Ishikawa (cell line): ENCODE data around the gene TST.

Experiments
- RAD21 ChIP-seq: IDR thresholded peaks from 2 replicates; pipeline ENCODE4 v1.6.1; 2012; ENCODE audit warnings: low read depth
- TAF1 ChIP-seq: IDR thresholded peaks from 2 replicates; pipeline ENCODE4 v1.6.1; 2012; ENCODE audit warnings: low read depth, mild to moderate bottlenecking
- TF ChIP-seq, protein P1 (sequence below): IDR thresholded peaks from 2 replicates; pipeline ENCODE4 v1.6.1; 2012; ENCODE audit warnings: low read depth, mild to moderate bottlenecking
- TF ChIP-seq, protein P2 (sequence below): IDR thresholded peaks from 2 replicates; pipeline ENCODE4 v1.6.1; 2012

DNA sequence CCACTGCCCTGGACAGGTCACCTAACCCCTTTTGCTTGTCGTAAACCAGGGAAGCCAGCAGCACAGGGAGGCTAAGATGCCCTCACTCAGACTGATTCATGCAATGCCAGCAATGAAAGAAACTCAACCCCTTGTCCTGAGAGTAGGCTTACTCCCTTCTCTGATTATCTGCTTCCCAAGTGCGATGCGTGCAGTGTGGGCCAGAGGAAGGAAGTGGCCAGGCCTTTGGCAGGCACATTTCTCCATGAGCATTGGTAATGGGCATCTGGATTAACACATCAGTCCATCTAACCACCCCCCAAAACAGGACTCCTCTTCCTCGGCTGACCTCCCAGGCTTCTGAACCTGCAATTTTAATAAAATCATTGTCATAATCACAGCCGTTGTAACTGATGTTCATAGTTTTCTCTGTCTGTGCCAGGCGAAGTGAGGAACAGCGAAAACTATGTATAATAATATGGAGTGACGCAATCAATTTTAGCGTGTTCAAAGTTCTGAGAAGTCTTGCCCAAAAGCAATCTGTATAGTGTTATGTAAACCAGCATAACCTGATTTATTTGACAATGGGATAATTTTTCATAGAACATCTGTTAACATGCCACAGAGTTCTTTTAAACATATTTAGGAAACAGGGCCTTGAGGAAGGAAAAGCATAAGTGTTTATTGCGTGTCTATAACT is 33.9 kb downstream of the TST start:
- TF ChIP-seq RAD21: no peak
- TF ChIP-seq, protein P1, sequence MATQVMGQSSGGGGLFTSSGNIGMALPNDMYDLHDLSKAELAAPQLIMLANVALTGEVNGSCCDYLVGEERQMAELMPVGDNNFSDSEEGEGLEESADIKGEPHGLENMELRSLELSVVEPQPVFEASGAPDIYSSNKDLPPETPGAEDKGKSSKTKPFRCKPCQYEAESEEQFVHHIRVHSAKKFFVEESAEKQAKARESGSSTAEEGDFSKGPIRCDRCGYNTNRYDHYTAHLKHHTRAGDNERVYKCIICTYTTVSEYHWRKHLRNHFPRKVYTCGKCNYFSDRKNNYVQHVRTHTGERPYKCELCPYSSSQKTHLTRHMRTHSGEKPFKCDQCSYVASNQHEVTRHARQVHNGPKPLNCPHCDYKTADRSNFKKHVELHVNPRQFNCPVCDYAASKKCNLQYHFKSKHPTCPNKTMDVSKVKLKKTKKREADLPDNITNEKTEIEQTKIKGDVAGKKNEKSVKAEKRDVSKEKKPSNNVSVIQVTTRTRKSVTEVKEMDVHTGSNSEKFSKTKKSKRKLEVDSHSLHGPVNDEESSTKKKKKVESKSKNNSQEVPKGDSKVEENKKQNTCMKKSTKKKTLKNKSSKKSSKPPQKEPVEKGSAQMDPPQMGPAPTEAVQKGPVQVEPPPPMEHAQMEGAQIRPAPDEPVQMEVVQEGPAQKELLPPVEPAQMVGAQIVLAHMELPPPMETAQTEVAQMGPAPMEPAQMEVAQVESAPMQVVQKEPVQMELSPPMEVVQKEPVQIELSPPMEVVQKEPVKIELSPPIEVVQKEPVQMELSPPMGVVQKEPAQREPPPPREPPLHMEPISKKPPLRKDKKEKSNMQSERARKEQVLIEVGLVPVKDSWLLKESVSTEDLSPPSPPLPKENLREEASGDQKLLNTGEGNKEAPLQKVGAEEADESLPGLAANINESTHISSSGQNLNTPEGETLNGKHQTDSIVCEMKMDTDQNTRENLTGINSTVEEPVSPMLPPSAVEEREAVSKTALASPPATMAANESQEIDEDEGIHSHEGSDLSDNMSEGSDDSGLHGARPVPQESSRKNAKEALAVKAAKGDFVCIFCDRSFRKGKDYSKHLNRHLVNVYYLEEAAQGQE: no peak
- TF ChIP-seq, protein P2, sequence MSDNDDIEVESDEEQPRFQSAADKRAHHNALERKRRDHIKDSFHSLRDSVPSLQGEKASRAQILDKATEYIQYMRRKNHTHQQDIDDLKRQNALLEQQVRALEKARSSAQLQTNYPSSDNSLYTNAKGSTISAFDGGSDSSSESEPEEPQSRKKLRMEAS: no peak
- TF ChIP-seq TAF1: no peak
